Measurements from ENCODE around the gene ELAVL1. TPM values are rescaled to one million over a fixed set of nuclear protein-coding genes. Genes with fewer than 3 reads are reported as not detected.

Gene ELAVL1
- total and polyA plus RNA-seq, 2 of the 13 experiments (the other 11 are each of a cell fraction or from before 2014, with no cell fraction given): 27.9 to 38.4 TPM

DNA sequence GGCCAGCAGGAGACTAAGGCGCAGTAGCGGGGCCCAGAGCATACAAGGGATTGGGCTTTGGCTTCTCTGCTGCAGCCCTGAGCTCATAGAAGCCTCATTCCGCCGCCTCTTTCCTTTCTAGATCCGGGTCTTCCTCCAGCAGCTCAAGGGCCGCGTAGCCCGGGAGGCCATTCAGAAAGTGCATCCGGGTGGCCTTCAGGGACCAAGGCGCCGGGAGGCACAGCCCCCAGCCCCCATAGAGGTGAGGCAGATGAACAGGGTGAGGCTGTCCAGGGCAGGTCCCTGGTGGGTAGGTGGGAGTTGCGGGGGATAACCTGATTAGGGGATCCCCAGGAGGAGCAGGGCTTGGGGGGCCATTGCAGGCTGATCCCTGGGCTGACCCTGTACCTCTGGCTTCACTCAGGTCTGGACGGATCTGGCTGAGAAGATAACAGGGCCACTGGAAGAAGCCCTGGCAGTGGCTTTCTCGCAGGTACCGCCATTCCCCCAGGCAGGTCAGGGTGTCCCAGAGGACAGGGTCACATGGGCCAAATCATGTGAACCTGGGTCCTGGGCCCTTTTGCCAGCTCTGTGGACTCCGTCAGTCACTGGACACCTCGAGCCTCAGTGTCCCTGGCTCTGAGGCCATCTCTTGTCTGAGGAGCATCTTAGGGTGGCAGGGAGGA lies 84.0 kb downstream of the ELAVL1 start:
- ChIA-PET CTCF (ENCODE audit: low intra/inter-chr PET ratio, low total read pairs) (interaction anchor here (1.7 kb wide), 1 partner anchor 53 kb away, joined by 3 read pairs; no protein-coding TSS in a partner anchor), POLR2A (interaction anchor here (1.6 to 6.4 kb wide), 8 partner anchors 10 to 77 kb away, joined by 5 to 85 read pairs (median 30); partner anchors contain the start of genes LRRC8E, MAP2K7 and TIMM44)
- H3K4me2 ChIP-seq (ENCODE audit: low read depth, low read length): peak overlapping the region; percentile 78
- WGBS (ENCODE audit: low lambda C conversion rate): 88% methylated on average over 4 of the region's 17 CpGs
- no peaks in the 10 kb centered on the region; a peak in 1 of 5 replicates for H3K27me3 ChIP-seq (ENCODE audit: control insufficient read depth in 1 of 2, insufficient read depth in 2 of 2, low read length in 2 of 2)
- peaks cover 30% of the 10 kb centered on the region for H3K4me1 ChIP-seq (ENCODE audit: insufficient read depth, low read length)
- H3K4me3 ChIP-seq (replicated peaks in 1 of 3; ENCODE audit: insufficient read depth in 1 of 3, low read depth in 2 of 3, low read length in 3 of 3): peak overlapping the region in 2 of 3 experiments; percentile 53 to 70; a peak in 4 of 6 replicates
- peak overlapping the region; percentile 54; the same call in 1 of the 2 replicates for H3K9ac ChIP-seq (ENCODE audit: insufficient read depth, low read depth, low read length)
- H3K36me3 ChIP-seq (replicated peaks in 1 of 2; ENCODE audit: control insufficient read depth in 1 of 2, insufficient read depth in 2 of 2, low read length in 2 of 2): peaks cover 5 to 10% of the 10 kb centered on the region in 2 experiments; a peak in 2 of 5 replicates
- H3K79me2 ChIP-seq (ENCODE audit: insufficient read depth, low read length): no peaks in the 10 kb centered on the region
- H4K20me1 ChIP-seq (ENCODE audit: insufficient read depth, low read length): peaks cover 5% of the 10 kb centered on the region; the same call in 1 of the 2 replicates
- DNase-seq (ENCODE audit: low spot score): no peak
- H3K27ac ChIP-seq (ENCODE audit: extremely low read length, insufficient read depth, low read length): no peak overlapping the region
- no peaks in the 10 kb centered on the region for H3K9me3 ChIP-seq (ENCODE audit: low read length)
- intact Hi-C loops (cut with micrococcal nuclease; ENCODE audit: unreplicated experiment): no loop called here
- no peak overlapping the region for H2AFZ ChIP-seq (ENCODE audit: low read length)
- ATAC-seq: no peak
- BruUV-seq (replicated peaks): no TSS peak
- in situ Hi-C loops (cut with HindIII; ENCODE audit: extremely low pct_ligation_motif_present, low pct_unique_long_range_greater_than_20kb): loop anchor here (5.0 kb wide), 1 partner anchor 69 kb away; no protein-coding TSS in a partner anchor
- FAIRE-seq: no peak
- TF ChIP-seq, protein P1, sequence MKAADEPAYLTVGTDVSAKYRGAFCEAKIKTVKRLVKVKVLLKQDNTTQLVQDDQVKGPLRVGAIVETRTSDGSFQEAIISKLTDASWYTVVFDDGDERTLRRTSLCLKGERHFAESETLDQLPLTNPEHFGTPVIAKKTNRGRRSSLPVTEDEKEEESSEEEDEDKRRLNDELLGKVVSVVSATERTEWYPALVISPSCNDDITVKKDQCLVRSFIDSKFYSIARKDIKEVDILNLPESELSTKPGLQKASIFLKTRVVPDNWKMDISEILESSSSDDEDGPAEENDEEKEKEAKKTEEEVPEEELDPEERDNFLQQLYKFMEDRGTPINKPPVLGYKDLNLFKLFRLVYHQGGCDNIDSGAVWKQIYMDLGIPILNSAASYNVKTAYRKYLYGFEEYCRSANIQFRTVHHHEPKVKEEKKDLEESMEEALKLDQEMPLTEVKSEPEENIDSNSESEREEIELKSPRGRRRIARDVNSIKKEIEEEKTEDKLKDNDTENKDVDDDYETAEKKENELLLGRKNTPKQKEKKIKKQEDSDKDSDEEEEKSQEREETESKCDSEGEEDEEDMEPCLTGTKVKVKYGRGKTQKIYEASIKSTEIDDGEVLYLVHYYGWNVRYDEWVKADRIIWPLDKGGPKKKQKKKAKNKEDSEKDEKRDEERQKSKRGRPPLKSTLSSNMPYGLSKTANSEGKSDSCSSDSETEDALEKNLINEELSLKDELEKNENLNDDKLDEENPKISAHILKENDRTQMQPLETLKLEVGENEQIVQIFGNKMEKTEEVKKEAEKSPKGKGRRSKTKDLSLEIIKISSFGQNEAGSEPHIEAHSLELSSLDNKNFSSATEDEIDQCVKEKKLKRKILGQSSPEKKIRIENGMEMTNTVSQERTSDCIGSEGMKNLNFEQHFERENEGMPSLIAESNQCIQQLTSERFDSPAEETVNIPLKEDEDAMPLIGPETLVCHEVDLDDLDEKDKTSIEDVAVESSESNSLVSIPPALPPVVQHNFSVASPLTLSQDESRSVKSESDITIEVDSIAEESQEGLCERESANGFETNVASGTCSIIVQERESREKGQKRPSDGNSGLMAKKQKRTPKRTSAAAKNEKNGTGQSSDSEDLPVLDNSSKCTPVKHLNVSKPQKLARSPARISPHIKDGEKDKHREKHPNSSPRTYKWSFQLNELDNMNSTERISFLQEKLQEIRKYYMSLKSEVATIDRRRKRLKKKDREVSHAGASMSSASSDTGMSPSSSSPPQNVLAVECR (CRISPR knock-in tag; IDR thresholded peaks at IDR 0.05; ENCODE audit: borderline replicate concordance): peak; percentile 24; the same call in 1 of the 2 replicates
- TF ChIP-seq BORCS8-MEF2B (CRISPR knock-in tag; IDR thresholded peaks at IDR 0.05) (0 out of 2 replicates have a peak, but pooled peaks have one; percentile 5), ZNF501 (CRISPR knock-in tag; IDR thresholded peaks at IDR 0.05) (0 out of 2 replicates have a peak, but pooled peaks have one; percentile 26)
- TF ChIP-seq, protein P2, sequence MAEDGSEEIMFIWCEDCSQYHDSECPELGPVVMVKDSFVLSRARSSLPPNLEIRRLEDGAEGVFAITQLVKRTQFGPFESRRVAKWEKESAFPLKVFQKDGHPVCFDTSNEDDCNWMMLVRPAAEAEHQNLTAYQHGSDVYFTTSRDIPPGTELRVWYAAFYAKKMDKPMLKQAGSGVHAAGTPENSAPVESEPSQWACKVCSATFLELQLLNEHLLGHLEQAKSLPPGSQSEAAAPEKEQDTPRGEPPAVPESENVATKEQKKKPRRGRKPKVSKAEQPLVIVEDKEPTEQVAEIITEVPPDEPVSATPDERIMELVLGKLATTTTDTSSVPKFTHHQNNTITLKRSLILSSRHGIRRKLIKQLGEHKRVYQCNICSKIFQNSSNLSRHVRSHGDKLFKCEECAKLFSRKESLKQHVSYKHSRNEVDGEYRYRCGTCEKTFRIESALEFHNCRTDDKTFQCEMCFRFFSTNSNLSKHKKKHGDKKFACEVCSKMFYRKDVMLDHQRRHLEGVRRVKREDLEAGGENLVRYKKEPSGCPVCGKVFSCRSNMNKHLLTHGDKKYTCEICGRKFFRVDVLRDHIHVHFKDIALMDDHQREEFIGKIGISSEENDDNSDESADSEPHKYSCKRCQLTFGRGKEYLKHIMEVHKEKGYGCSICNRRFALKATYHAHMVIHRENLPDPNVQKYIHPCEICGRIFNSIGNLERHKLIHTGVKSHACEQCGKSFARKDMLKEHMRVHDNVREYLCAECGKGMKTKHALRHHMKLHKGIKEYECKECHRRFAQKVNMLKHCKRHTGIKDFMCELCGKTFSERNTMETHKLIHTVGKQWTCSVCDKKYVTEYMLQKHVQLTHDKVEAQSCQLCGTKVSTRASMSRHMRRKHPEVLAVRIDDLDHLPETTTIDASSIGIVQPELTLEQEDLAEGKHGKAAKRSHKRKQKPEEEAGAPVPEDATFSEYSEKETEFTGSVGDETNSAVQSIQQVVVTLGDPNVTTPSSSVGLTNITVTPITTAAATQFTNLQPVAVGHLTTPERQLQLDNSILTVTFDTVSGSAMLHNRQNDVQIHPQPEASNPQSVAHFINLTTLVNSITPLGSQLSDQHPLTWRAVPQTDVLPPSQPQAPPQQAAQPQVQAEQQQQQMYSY (CRISPR knock-in tag; IDR thresholded peaks at IDR 0.05): peak; percentile 42; the same call in 1 of the 2 replicates
- TF ChIP-seq, protein P3, sequence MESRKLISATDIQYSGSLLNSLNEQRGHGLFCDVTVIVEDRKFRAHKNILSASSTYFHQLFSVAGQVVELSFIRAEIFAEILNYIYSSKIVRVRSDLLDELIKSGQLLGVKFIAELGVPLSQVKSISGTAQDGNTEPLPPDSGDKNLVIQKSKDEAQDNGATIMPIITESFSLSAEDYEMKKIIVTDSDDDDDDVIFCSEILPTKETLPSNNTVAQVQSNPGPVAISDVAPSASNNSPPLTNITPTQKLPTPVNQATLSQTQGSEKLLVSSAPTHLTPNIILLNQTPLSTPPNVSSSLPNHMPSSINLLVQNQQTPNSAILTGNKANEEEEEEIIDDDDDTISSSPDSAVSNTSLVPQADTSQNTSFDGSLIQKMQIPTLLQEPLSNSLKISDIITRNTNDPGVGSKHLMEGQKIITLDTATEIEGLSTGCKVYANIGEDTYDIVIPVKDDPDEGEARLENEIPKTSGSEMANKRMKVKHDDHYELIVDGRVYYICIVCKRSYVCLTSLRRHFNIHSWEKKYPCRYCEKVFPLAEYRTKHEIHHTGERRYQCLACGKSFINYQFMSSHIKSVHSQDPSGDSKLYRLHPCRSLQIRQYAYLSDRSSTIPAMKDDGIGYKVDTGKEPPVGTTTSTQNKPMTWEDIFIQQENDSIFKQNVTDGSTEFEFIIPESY (CRISPR knock-in tag; IDR thresholded peaks at IDR 0.05): peak; percentile 45; the same call in 1 of the 2 replicates
